GM12891 (cell line): ENCODE measurements around the gene C1QC.

Experiments
- DNase-seq: peaks from one replicate; pipeline ENCODE4 v3.0.0; 2011; ENCODE audit warnings: low spot score; ENCODE audit not compliant: insufficient read length
- FAIRE-seq: peaks from 2 replicates; lab custom pipeline; 2011; peaks lifted over from hg19 to GRCh38; lab: Jason Lieb, UNC
- PAX5 ChIP-seq: IDR thresholded peaks from 2 replicates; pipeline ENCODE4 v1.6.1; 2011; ENCODE audit warnings: low read length, moderate library complexity, mild to moderate bottlenecking; ENCODE audit not compliant: insufficient read depth, severe bottlenecking
- POLR2A ChIP-seq: IDR thresholded peaks from 2 replicates; pipeline ENCODE4 v1.6.1; 2011; ENCODE audit warnings: low read depth, low read length, control low read depth
- POLR2AphosphoS5 ChIP-seq: IDR thresholded peaks from 2 replicates; pipeline ENCODE4 v1.6.1; 2011; ENCODE audit warnings: low read depth, low read length, control low read depth
- POU2F2 ChIP-seq: IDR thresholded peaks from 2 replicates; pipeline ENCODE4 v1.6.1; 2011; ENCODE audit warnings: low read depth, mild to moderate bottlenecking, control low read depth, low read length, moderate library complexity
- SPI1 ChIP-seq: IDR thresholded peaks from 2 replicates; pipeline ENCODE4 v1.6.1; 2011; ENCODE audit warnings: low read depth, low read length, control low read depth
- TAF1 ChIP-seq: IDR thresholded peaks from 2 replicates; pipeline ENCODE4 v1.6.1; 2011; ENCODE audit warnings: low read depth, low read length, control low read depth

Gene C1QC

GRCh38 chr1:22629886-22630285 is 13.5 kb upstream of the C1QC start:
- TF ChIP-seq SPI1 = no peak
- no peak for DNase-seq
- no peak for FAIRE-seq

- TF ChIP-seq POU2F2 = no peak
- TF ChIP-seq SPI1 = no peak
- TF ChIP-seq POLR2A = no peak
- no peak for TF ChIP-seq PAX5
- no peak for TF ChIP-seq TAF1
- TF ChIP-seq POLR2AphosphoS5 = no peak
- DNase-seq (no peak), FAIRE-seq (no peak)
Observed at GRCh38 chr1:22633697-22634463, 9.6 kb upstream of the C1QC start.

GRCh38 chr1:22635436-22635835 is 8.0 kb upstream of the C1QC start:
- FAIRE-seq (no peak), DNase-seq (no peak)
- no peak for TF ChIP-seq POLR2AphosphoS5
- no peak for TF ChIP-seq POU2F2
- TF ChIP-seq TAF1 = no peak
- TF ChIP-seq POLR2A = no peak
- TF ChIP-seq PAX5 = no peak
- no peak for TF ChIP-seq SPI1

- DNase-seq = no peak
- no peak for FAIRE-seq
- TF ChIP-seq POLR2AphosphoS5 (no peak), PAX5 (no peak), POLR2A (no peak), SPI1 (0 out of 2 replicates have a peak, but pooled peaks have one; percentile 1), TAF1 (no peak), POU2F2 (no peak)
Observed at GRCh38 chr1:22636353-22636752, 7.1 kb upstream of the C1QC start, which contains the start of gene C1QA. TSS of gene C1QA (plus strand) at chr1:22636628. CDS start at chr1:22637617, 989 bp downstream.

- DNase-seq (no peak), FAIRE-seq (no peak)
- no peak for TF ChIP-seq POU2F2
Observed at GRCh38 chr1:22636927-22637326, 6.5 kb upstream of the C1QC start.

GRCh38 chr1:22637907-22638445 is 5.5 kb upstream of the C1QC start:
- TF ChIP-seq TAF1 (no peak), PAX5 (no peak), POLR2A (no peak), SPI1 (no peak)
- FAIRE-seq = no peak
- DNase-seq = no peak

GRCh38 chr1:22638476-22639234 is 4.8 kb upstream of the C1QC start:
- no peak for TF ChIP-seq TAF1
- no peak for TF ChIP-seq POU2F2
- TF ChIP-seq POLR2A = no peak
- TF ChIP-seq PAX5 = no peak
- no peak for TF ChIP-seq SPI1
- no peak for TF ChIP-seq POLR2AphosphoS5
- no peak for FAIRE-seq
- DNase-seq = no peak

GRCh38 chr1:22639286-22639685 is 4.1 kb upstream of the C1QC start:
- no peak for DNase-seq
- FAIRE-seq = no peak
- no peak for TF ChIP-seq PAX5
- no peak for TF ChIP-seq TAF1
- no peak for TF ChIP-seq POLR2AphosphoS5
- no peak for TF ChIP-seq POLR2A
- TF ChIP-seq SPI1 = no peak
- TF ChIP-seq POU2F2 = no peak

- DNase-seq (no peak), FAIRE-seq (no peak)
- no peak for TF ChIP-seq TAF1
- no peak for TF ChIP-seq POU2F2
- no peak for TF ChIP-seq POLR2AphosphoS5
- no peak for TF ChIP-seq POLR2A
- no peak for TF ChIP-seq SPI1
- no peak for TF ChIP-seq PAX5
Observed at GRCh38 chr1:22641247-22641646, 2.2 kb upstream of the C1QC start.

GRCh38 chr1:22641906-22642636 is 1.4 kb upstream of the C1QC start:
- DNase-seq = peak; percentile 89
- FAIRE-seq = peak; percentile 84
- TF ChIP-seq POLR2A (no peak), PAX5 (no peak), SPI1 (no peak), TAF1 (no peak), POU2F2 (no peak), POLR2AphosphoS5 (no peak)
